Measurements from ENCODE around the gene THAP2. TPM values are rescaled to one million over a fixed set of nuclear protein-coding genes. Genes with fewer than 3 reads are reported as not detected.

The THAP2 gene
- total and polyA plus RNA-seq, 2 donors (not counting 3 experiments of a cell fraction or from before 2014, with no cell fraction given) = 1.4 to 4.4 TPM

GRCh38 chr12:71645268-71645667 is 18.8 kb upstream of the THAP2 start:
- no peak for TF ChIP-seq FOS (IDR thresholded peaks at IDR 0.05; ENCODE audit: borderline replicate concordance, insufficient read depth, low read length)
- no peak for TF ChIP-seq CTCF (IDR thresholded peaks at IDR 0.05; ENCODE audit: extremely low read depth in 1 of 2, insufficient read depth in 1 of 2, low read depth in 1 of 2, low read length in 2 of 2)
- TF ChIP-seq MAX (IDR thresholded peaks at IDR 0.05; ENCODE audit: insufficient read depth, insufficient read length) = no peak
- no peak for TF ChIP-seq MYC (IDR thresholded peaks at IDR 0.05; ENCODE audit: low read depth, low read length)
- TF ChIP-seq EZH2 (IDR thresholded peaks at IDR 0.05; ENCODE audit: borderline replicate concordance, low read depth, low read length, severe bottlenecking) = no peak
- no peak for TF ChIP-seq POLR2A (IDR thresholded peaks at IDR 0.05; ENCODE audit: low read depth, low read length)
- no peak for TF ChIP-seq GATA2 (IDR thresholded peaks at IDR 0.05; ENCODE audit: insufficient read depth, insufficient read length, low read depth, low read length)
- TF ChIP-seq POLR2AphosphoS5 (IDR thresholded peaks at IDR 0.05; ENCODE audit: insufficient read depth, low read depth, low read length) = no peak
- no peak for TF ChIP-seq JUN (IDR thresholded peaks at IDR 0.05; ENCODE audit: borderline replicate concordance, insufficient read depth, insufficient read length, low read depth)
- BruUV-seq (replicated peaks) = no TSS peak
- H3K9me1 ChIP-seq (replicated peaks; ENCODE audit: control insufficient read depth, extremely low read depth, insufficient read depth, low read length) = no peaks in the 10 kb centered on the region
- intact Hi-C loops (cut with micrococcal nuclease) (loop anchor here (5.0 kb wide), 1 partner anchor 33 kb away; no protein-coding TSS in a partner anchor), dilution Hi-C loops (cut with MboI; ENCODE audit: extremely low pct_ligation_motif_present, low sequenced_read_pairs) (no loop called here)
- peaks cover 5 to 41% of the 10 kb centered on the region in 2 experiments for H3K36me3 ChIP-seq (ENCODE audit: control insufficient read depth in 2 of 2, extremely low read depth in 1 of 2, insufficient read depth in 2 of 2, low read length in 2 of 2)
- FAIRE-seq (no peak), DNase-seq (ENCODE audit: low read depth, low spot score) (no peak)
- peaks cover 43% of the 10 kb centered on the region for H3K79me2 ChIP-seq (ENCODE audit: control insufficient read depth, insufficient read depth, low read length)
- no peaks in the 10 kb centered on the region for H3K27me3 ChIP-seq (ENCODE audit: control insufficient read depth in 2 of 2, insufficient read depth in 2 of 2, low read length in 2 of 2)
- no peak overlapping the region for H3K4me3 ChIP-seq (replicated peaks in 1 of 3; ENCODE audit: insufficient read depth in 1 of 3, low read depth in 1 of 3, low read length in 3 of 3)
- no peaks in the 10 kb centered on the region for H4K20me1 ChIP-seq (replicated peaks; ENCODE audit: control insufficient read depth, extremely low read depth, insufficient read depth, low read length)
- no peak overlapping the region for H3K9ac ChIP-seq (replicated peaks; ENCODE audit: extremely low read depth, insufficient read depth, low read length)
- no peak overlapping the region for H2AFZ ChIP-seq (ENCODE audit: low read depth, low read length)
- no peak overlapping the region for H3K27ac ChIP-seq (ENCODE audit: insufficient read depth, low read depth, low read length)
- no peak overlapping the region for H3K4me2 ChIP-seq (ENCODE audit: insufficient read depth, low read length)
- H3K9me3 ChIP-seq (replicated peaks; ENCODE audit: control insufficient read depth, insufficient read depth, low read length) = no peaks in the 10 kb centered on the region
- CTCF ChIA-PET = interaction anchor here (1.4 to 4.4 kb wide), 3 partner anchors 9 to 16 kb away, joined by 4 to 42 read pairs (median 6); no protein-coding TSS in a partner anchor
- no peaks in the 10 kb centered on the region for H3K4me1 ChIP-seq (ENCODE audit: control insufficient read depth, extremely low read depth, insufficient read depth, low read length)
- POLR2A ChIA-PET = no interaction called here

Measured in endothelial cell of umbilical vein (primary cell).